GM18909 (cell line): ENCODE data around the gene RHOG.

Experiments used
- ATAC-seq: cut with Tn5 transposase; IDR thresholded peaks from one replicate; pipeline ENCODE4 v1.9.1; 2021; ENCODE audit warnings: mild to moderate bottlenecking; ENCODE audit not compliant: unreplicated experiment, poor library complexity

The RHOG gene

GRCh38 chr11:3782963-3783362 is 57.8 kb downstream of the RHOG start:
- ATAC-seq, result no peak

- no peak for ATAC-seq
These were observed 59.3 kb downstream of the RHOG start for GRCh38 chr11:3781423-3781822.
